ENCODE measurements around the gene ITGA11.

Gene ITGA11

GRCh38 chr15:68375191-68375631 lies 56.8 kb downstream of the ITGA11 start:
- DNase-seq (ENCODE audit: low read depth), result no peak

- no peak for DNase-seq (ENCODE audit: low read depth)
These were observed 57.7 kb downstream of the ITGA11 start for GRCh38 chr15:68374168-68374745.

- no peak for DNase-seq (ENCODE audit: low read depth)
These were observed 58.9 kb downstream of the ITGA11 start for GRCh38 chr15:68373028-68373427.

GRCh38 chr15:68372291-68372811 lies 59.6 kb downstream of the ITGA11 start:
- no peak for DNase-seq (ENCODE audit: low read depth)

GRCh38 chr15:68371851-68372250 lies 60.1 kb downstream of the ITGA11 start:
- DNase-seq (ENCODE audit: low read depth), result no peak

- DNase-seq (ENCODE audit: low read depth), result no peak
These were observed 60.8 kb downstream of the ITGA11 start for GRCh38 chr15:68371160-68371559.

GRCh38 chr15:68370768-68371151 lies 61.2 kb downstream of the ITGA11 start:
- no peak for DNase-seq (ENCODE audit: low read depth)

GRCh38 chr15:68369931-68370767 lies 61.8 kb downstream of the ITGA11 start:
- no peak for DNase-seq (ENCODE audit: low read depth)

GRCh38 chr15:68368731-68369435 lies 63.1 kb downstream of the ITGA11 start:
- no peak for DNase-seq (ENCODE audit: low read depth)

- DNase-seq (ENCODE audit: low read depth), result no peak
These were observed 64.0 kb downstream of the ITGA11 start for GRCh38 chr15:68367992-68368391.

GRCh38 chr15:68367226-68367625 lies 64.7 kb downstream of the ITGA11 start:
- DNase-seq (ENCODE audit: low read depth), result no peak

GRCh38 chr15:68366314-68366713 lies 65.6 kb downstream of the ITGA11 start:
- DNase-seq (ENCODE audit: low read depth), result no peak

- no peak for DNase-seq (ENCODE audit: low read depth)
These were observed 66.2 kb downstream of the ITGA11 start for GRCh38 chr15:68365770-68366169.

- no peak for DNase-seq (ENCODE audit: low read depth)
These were observed 66.7 kb downstream of the ITGA11 start for GRCh38 chr15:68365140-68365745.

- DNase-seq (ENCODE audit: low read depth), result no peak
These were observed 67.3 kb downstream of the ITGA11 start for GRCh38 chr15:68364660-68365035.

GRCh38 chr15:68364028-68364659 lies 67.8 kb downstream of the ITGA11 start:
- DNase-seq (ENCODE audit: low read depth), result no peak

- no peak for DNase-seq (ENCODE audit: low read depth)
These were observed 68.6 kb downstream of the ITGA11 start for GRCh38 chr15:68363353-68363752.

GRCh38 chr15:68362537-68363126 lies 69.3 kb downstream of the ITGA11 start:
- no peak for DNase-seq (ENCODE audit: low read depth)

GRCh38 chr15:68360721-68361120 lies 71.2 kb downstream of the ITGA11 start:
- DNase-seq (ENCODE audit: low read depth), result no peak

- DNase-seq (ENCODE audit: low read depth), result no peak
These were observed 75.2 kb downstream of the ITGA11 start for GRCh38 chr15:68356778-68357177.

- DNase-seq (ENCODE audit: low read depth), result no peak
These were observed 77.0 kb downstream of the ITGA11 start for GRCh38 chr15:68354923-68355322.

GRCh38 chr15:68354268-68354667 lies 77.7 kb downstream of the ITGA11 start:
- DNase-seq (ENCODE audit: low read depth), result no peak

All from activated T-cell treated with anti-CD3 and anti-CD28 coated beads for 48 hours (primary cell).